Small intestine (tissue), 7 donors: ENCODE measurements around the gene PHACTR1. TPM values are rescaled to one million over a fixed set of nuclear protein-coding genes. Genes with fewer than 3 reads are reported as not detected.

Source experiments
- DNase-seq, 2 donors: peaks; one replicate each; pipeline versions ENCODE4 v3.0.0 to v3.0.0-alpha.2; 2013
- FAIRE-seq: peaks from 2 replicates; lab custom pipeline; 2012; peaks lifted over from hg19 to GRCh38; lab: Jason Lieb, UNC
- H3K27ac ChIP-seq, 3 donors: one replicate each; pipeline ENCODE4 v1.5.1; 2013; ENCODE audit warnings: low read length in 2 of 3, mild to moderate bottlenecking in 2 of 3, control low read depth in 1 of 3, inconsistent platforms in 1 of 3, low read depth in 1 of 3, moderate library complexity in 1 of 3
- H3K27me3 ChIP-seq, 3 donors: one replicate each; pipeline ENCODE4 v1.6.1; 2013; ENCODE audit warnings: low read length in 3 of 3, inconsistent platforms in 1 of 3; ENCODE audit not compliant: control insufficient read depth in 3 of 3, insufficient read depth in 3 of 3
- H3K36me3 ChIP-seq, 3 donors: one replicate each; pipeline ENCODE4 v1.6.1; 2013; ENCODE audit warnings: low read length in 3 of 3, inconsistent platforms in 1 of 3, low read depth in 1 of 3, mild to moderate bottlenecking in 1 of 3, moderate library complexity in 1 of 3; ENCODE audit not compliant: control insufficient read depth in 3 of 3, insufficient read depth in 2 of 3
- H3K4me1 ChIP-seq, 3 donors: one replicate each; pipeline ENCODE4 v1.6.1; 2013; ENCODE audit warnings: low read length in 2 of 3, inconsistent platforms in 1 of 3, low read depth in 1 of 3, mild to moderate bottlenecking in 1 of 3, moderate library complexity in 1 of 3; ENCODE audit not compliant: control insufficient read depth in 3 of 3, insufficient read depth in 2 of 3
- H3K4me3 ChIP-seq, 3 donors: one replicate each; pipeline ENCODE4 v1.5.1; 2013; ENCODE audit warnings: low read length in 3 of 3, control low read depth in 1 of 3, inconsistent platforms in 1 of 3, low read depth in 1 of 3, mild to moderate bottlenecking in 1 of 3, moderate library complexity in 1 of 3
- H3K9me3 ChIP-seq, 2 donors: one replicate each; pipeline ENCODE4 v1.6.1; 2013; ENCODE audit warnings: low read depth in 1 of 2, low read length in 1 of 2; ENCODE audit not compliant: control insufficient read depth in 2 of 2, insufficient read depth in 1 of 2
- WGBS, 3 donors: extraction: QIAGEN DNeasy Blood & Tissue Kit; methylation state at CpG; one replicate each; pipeline ENCODE4 v1.1.7; 2013; 5-methylcytosine and 5-hydroxymethylcytosine counted together
- polyA plus RNA-seq, 4 donors: library from polyadenylated mRNA; stranded (reverse) in 3 of 4; unstranded in 1 of 4; fragments of 200-250 nt in 3 of 4; fragments of 120-200 nt in 1 of 4; gene quantifications; one replicate each; pipeline versions ENCODE4 v1.2.1 to v1.2.3, GENCODE V29; 2013
- donor health status: healthy with polysubstance abuse.
- donor health status: control.
- donor health status: control.
- donor health status: Bipolar disorder and iron deficiency.
- donor health status: healthy.

Gene PHACTR1
- polyA plus RNA-seq, 4 donors, result 0.67 to 3.8 (median 1.8) TPM

DNA sequence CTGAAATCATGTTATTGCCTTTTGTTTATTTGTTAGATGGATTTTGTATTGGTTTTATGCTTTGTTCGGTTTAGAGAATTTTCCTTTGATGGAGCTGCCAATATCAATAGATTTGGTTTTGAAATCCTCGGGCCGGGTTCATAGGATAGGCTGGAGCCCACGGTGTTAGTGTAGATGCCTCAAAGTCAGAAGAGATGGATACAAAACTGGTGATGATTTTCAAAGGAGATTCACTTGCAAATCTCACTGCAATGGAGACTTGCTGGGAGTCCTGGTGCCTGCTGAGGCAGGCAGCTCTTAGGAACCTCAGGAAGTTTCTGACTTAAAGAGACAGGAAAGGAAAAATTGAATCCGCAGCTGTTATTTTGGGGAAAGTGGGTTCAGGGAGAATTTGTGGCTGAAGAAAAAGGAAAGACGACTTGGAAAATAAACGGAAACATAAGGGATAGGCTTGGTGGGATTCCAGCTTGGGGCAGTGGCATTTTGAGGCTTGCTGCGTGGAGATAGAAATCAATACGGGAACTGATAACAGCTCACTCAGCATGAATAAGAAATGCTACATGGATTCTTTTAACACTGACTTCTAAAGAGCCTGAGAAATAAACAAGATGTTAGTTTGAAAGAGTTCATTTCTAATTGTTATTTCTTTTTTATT, 241.6 kb downstream of the PHACTR1 start:
- Histone ChIP-seq H3K4me3 (peak overlapping the region in 2 of 3 donors; percentile 49 to 63), H3K36me3 (no peaks in the 10 kb centered on the region), H3K27ac (peak overlapping the region; percentile 8 to 71 (median 65)), H3K27me3 (peaks cover 0 to 24% (median 0%) of the 10 kb centered on the region in 3 donors), H3K9me3 (no peaks in the 10 kb centered on the region), H3K4me1 (peaks cover 0 to 10% (median 3%) of the 10 kb centered on the region in 3 donors)
- DNase-seq (no peak), FAIRE-seq (no peak)
- 6 to 12% (median 10%) methylated on average over 9 of the region's 9 CpGs for WGBS, 3 donors

DNA sequence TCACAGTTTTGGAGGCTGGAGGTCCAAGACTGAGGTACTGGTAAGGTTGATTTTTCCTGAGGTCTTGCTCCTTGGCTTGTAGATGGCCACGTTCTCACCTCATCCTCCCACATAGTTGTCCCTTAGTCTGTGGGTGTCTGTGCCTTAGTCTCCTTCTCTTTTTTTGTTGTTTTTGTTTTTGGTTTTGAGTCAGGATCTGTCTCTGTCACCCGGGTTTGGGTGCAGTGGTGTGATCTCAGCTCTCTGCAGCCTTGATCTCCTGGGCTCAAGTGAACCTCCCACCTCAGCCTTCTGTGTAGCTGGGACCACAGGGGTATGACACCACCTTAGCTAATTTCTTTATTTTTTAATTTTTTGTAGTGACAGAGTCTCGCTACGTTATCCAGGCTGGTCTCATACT, 245.2 kb downstream of the PHACTR1 start:
- H3K27ac ChIP-seq, result no peak overlapping the region
- H3K4me1 ChIP-seq, result peaks cover 0 to 7% (median 3%) of the 10 kb centered on the region in 3 donors
- H3K36me3 ChIP-seq, result no peaks in the 10 kb centered on the region
- FAIRE-seq (no peak), DNase-seq (no peak)
- no peak overlapping the region for H3K4me3 ChIP-seq
- WGBS, 3 donors, result 83 to 89% (median 87%) methylated on average over 4 of the region's 4 CpGs
- H3K27me3 ChIP-seq, result peaks cover 0 to 15% (median 0%) of the 10 kb centered on the region in 3 donors
- no peaks in the 10 kb centered on the region for H3K9me3 ChIP-seq

DNA sequence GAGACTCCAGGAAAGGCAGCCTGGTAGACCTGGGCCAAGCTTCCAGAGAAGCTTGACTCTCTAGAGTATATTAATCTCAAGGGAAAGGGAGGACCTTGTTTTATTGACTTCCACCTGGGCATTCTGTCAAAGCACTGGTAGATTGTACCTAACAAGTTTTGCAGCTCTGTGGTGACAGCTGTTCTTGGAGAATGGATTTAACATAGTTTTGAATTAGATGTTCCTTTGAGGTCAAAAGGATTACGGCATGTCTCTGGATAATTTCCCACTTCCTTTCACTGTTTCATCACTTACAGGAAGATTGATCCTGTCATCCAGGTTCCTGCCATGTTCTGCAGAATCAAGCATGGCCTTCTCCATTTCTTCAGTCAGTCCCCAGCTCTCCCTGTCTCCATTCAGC, 246.0 kb downstream of the PHACTR1 start:
- H3K27me3 ChIP-seq, result peaks cover 0 to 9% (median 0%) of the 10 kb centered on the region in 3 donors
- H3K4me3 ChIP-seq, result no peak overlapping the region
- no peaks in the 10 kb centered on the region for H3K36me3 ChIP-seq
- peaks cover 0 to 6% (median 3%) of the 10 kb centered on the region in 3 donors for H3K4me1 ChIP-seq
- no peak for DNase-seq
- FAIRE-seq, result no peak
- H3K27ac ChIP-seq, result no peak overlapping the region
- no peaks in the 10 kb centered on the region for H3K9me3 ChIP-seq
- WGBS, 3 donors, result 13 to 68% (median 42%) methylated on average over 1 of the region's 1 CpG

DNA sequence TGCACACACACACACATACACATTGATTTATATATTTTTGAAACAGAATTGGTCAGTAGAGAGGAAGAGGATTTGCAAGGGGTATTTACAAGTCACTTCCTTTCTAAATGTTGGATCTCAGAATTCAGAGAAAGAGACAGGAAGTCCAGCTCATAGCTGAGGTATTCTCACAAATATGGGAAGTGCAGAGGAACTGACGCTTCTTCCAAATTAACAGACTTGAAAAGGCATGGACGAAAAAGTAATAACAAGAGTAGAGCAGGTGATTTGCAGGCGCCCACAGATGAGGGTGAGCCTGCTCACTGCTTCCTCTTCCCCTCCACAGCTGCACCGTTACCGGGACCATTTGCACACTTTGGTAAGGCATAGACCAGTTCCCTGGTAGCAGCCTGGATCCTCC, 246.4 kb downstream of the PHACTR1 start:
- no peak for FAIRE-seq
- WGBS, 3 donors, result 55 to 87% (median 66%) methylated on average over 5 of the region's 5 CpGs
- H3K27me3 ChIP-seq, result peaks cover 0 to 6% (median 0%) of the 10 kb centered on the region in 3 donors
- DNase-seq, result no peak
- no peaks in the 10 kb centered on the region for H3K9me3 ChIP-seq
- no peak overlapping the region for H3K27ac ChIP-seq
- no peak overlapping the region for H3K4me3 ChIP-seq
- peaks cover 0 to 3% (median 3%) of the 10 kb centered on the region in 3 donors for H3K4me1 ChIP-seq
- H3K36me3 ChIP-seq, result no peaks in the 10 kb centered on the region

DNA sequence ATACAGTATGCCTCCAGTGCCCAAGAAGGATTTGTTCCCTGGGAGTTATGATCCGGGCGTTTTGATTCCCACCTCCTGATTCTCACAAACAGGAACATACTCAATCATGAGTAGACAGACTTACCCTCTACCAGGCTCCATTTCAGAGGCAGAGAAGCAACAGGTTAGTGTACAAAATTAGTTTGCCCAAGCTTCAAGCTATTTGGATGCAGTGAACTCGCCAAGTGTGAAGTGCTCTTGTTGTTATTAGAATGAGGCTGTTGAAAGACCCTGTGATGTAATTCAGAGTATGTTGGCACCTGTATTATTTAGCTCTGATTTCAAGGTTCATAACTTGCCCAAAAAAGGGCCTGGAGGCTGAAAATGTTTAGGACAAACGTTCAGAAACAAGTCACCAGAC, 247.0 kb downstream of the PHACTR1 start:
- no peaks in the 10 kb centered on the region for H3K4me1 ChIP-seq
- no peak overlapping the region for H3K4me3 ChIP-seq
- DNase-seq, result no peak
- no peaks in the 10 kb centered on the region for H3K36me3 ChIP-seq
- H3K27me3 ChIP-seq, result peaks cover 0 to 3% (median 0%) of the 10 kb centered on the region in 3 donors
- H3K9me3 ChIP-seq, result no peaks in the 10 kb centered on the region
- FAIRE-seq, result no peak
- WGBS, 3 donors, result 69 to 84% (median 77%) methylated on average over 4 of the region's 4 CpGs
- no peak overlapping the region for H3K27ac ChIP-seq

DNA sequence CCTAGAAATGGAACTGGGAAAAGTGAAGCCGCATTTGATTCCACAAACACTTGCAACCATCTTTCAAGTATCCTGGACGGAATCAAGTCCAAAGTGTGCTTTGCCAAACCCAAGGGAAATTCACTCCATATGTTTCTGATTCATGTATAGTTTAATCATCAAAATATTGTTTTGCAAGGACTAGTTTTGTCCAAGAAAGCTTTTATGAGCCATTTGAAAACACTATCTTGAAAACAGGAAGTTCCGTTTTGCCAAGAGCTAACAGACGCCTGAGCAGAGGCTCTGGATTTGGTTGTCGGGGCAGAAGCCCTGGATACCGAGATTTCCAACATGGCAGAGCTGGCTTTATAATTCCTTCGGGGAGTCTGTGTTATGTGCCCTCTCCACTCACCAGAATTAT, 251.1 kb downstream of the PHACTR1 start:
- FAIRE-seq, result no peak
- Histone ChIP-seq H3K27me3 (peaks cover 0 to 6% (median 0%) of the 10 kb centered on the region in 3 donors), H3K36me3 (no peaks in the 10 kb centered on the region), H3K9me3 (no peaks in the 10 kb centered on the region), H3K27ac (no peak overlapping the region), H3K4me1 (no peaks in the 10 kb centered on the region), H3K4me3 (no peak overlapping the region)
- WGBS, 3 donors, result 68 to 87% (median 83%) methylated on average over 7 of the region's 7 CpGs
- no peak for DNase-seq

DNA sequence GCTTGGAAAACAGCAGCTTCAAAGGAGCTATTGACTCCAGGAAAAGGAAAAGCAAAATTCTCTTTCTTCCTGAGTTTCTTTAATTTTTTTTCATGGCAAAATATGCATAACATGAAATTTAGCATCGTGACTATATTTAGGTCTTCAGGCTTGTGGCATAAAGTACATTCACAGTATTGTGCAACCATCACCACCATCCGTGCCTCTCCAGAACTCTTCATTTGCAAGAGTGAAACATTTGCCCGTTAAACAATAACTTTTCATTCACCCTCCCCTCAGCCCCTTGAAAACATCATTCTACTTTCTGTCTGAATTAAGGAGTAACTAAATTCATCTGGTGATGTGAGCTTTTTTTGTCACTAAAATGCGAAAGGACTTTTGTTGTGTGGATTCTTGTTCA, 251.7 kb downstream of the PHACTR1 start:
- Histone ChIP-seq H3K27me3 (peaks cover 0 to 6% (median 0%) of the 10 kb centered on the region in 3 donors), H3K27ac (no peak overlapping the region), H3K4me1 (no peaks in the 10 kb centered on the region), H3K4me3 (no peak overlapping the region), H3K9me3 (no peaks in the 10 kb centered on the region), H3K36me3 (no peaks in the 10 kb centered on the region)
- no peak for FAIRE-seq
- 84 to 89% (median 85%) methylated on average over 4 of the region's 4 CpGs for WGBS, 3 donors
- DNase-seq, result no peak

DNA sequence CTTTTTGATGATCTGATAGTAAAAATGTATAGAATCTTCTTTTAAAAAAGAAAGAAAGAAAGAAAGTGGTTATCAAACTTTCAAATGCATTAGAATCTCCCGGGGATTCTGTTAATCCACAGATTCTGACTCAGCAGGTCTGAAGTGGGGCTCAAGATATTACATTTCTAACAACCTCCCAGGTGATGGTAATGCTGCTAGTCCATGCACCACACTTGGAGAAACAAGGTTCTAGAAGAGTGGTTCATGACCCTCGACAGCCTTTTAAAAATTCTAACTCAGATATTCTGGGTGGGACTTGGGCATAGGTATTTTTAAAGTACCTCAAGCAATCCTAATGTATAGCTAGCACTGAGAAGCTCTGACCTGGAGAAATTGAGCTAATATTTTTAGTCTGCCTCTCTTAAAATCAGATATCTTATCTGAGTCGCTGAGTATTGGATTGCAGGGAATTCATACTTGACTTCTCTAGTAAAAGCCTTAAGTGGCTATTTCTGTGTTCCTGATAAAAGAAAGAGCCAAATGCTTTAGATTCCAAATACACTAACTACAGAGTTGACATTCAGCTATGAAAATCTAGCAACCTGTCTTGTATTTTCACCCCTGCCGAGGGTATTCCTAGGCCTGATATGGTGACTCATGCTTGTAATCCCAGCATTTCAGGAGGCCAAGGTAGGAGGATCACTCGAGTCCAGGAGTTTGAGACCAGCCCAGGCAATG, 252.4 kb downstream of the PHACTR1 start:
- DNase-seq, result no peak
- H3K27me3 ChIP-seq, result peaks cover 0 to 6% (median 0%) of the 10 kb centered on the region in 3 donors
- H3K9me3 ChIP-seq, result no peaks in the 10 kb centered on the region
- H3K36me3 ChIP-seq, result no peaks in the 10 kb centered on the region
- H3K4me1 ChIP-seq, result no peaks in the 10 kb centered on the region
- WGBS, 3 donors, result 75 to 85% (median 80%) methylated on average over 5 of the region's 5 CpGs
- H3K27ac ChIP-seq, result no peak overlapping the region
- no peak overlapping the region for H3K4me3 ChIP-seq
- FAIRE-seq, result no peak
